GM19043 (cell line): Measurements from ENCODE around the gene KSR2.

ENCODE experiments used
- ATAC-seq: cut with Tn5 transposase; IDR thresholded peaks from one replicate; pipeline ENCODE4 v1.9.1; 2021; ENCODE audit warnings: low read depth; ENCODE audit not compliant: unreplicated experiment

KSR2 gene

GRCh38 chr12:117590999-117591398 lies 377.8 kb downstream of the KSR2 start:
- ATAC-seq, result no peak

- ATAC-seq, result no peak
These were observed 378.4 kb downstream of the KSR2 start for GRCh38 chr12:117590386-117590785.

GRCh38 chr12:117589021-117589420 lies 379.8 kb downstream of the KSR2 start:
- ATAC-seq, result no peak

GRCh38 chr12:117587631-117588287 lies 381.0 kb downstream of the KSR2 start:
- no peak for ATAC-seq

GRCh38 chr12:117583677-117584225 lies 385.0 kb downstream of the KSR2 start:
- no peak for ATAC-seq

GRCh38 chr12:117583092-117583491 lies 385.7 kb downstream of the KSR2 start:
- no peak for ATAC-seq

GRCh38 chr12:117582135-117582784 lies 386.5 kb downstream of the KSR2 start:
- ATAC-seq, result no peak

GRCh38 chr12:117580718-117581062 lies 388.1 kb downstream of the KSR2 start:
- no peak for ATAC-seq

GRCh38 chr12:117580015-117580717 lies 388.6 kb downstream of the KSR2 start:
- ATAC-seq, result no peak

- ATAC-seq, result no peak
These were observed 391.6 kb downstream of the KSR2 start for GRCh38 chr12:117577122-117577657.

- no peak for ATAC-seq
These were observed 392.7 kb downstream of the KSR2 start for GRCh38 chr12:117576053-117576452.

GRCh38 chr12:117574655-117575054 lies 394.1 kb downstream of the KSR2 start:
- no peak for ATAC-seq

GRCh38 chr12:117572755-117573154 lies 396.0 kb downstream of the KSR2 start:
- ATAC-seq, result no peak

GRCh38 chr12:117571321-117571720 lies 397.5 kb downstream of the KSR2 start:
- no peak for ATAC-seq

- no peak for ATAC-seq
These were observed 398.2 kb downstream of the KSR2 start for GRCh38 chr12:117570608-117571007.

- no peak for ATAC-seq
These were observed 401.1 kb downstream of the KSR2 start for GRCh38 chr12:117567644-117568216.

GRCh38 chr12:117564881-117565280 lies 403.9 kb downstream of the KSR2 start:
- no peak for ATAC-seq

GRCh38 chr12:117563706-117564105 lies 405.1 kb downstream of the KSR2 start:
- ATAC-seq, result no peak

GRCh38 chr12:117563007-117563406 lies 405.8 kb downstream of the KSR2 start:
- no peak for ATAC-seq

GRCh38 chr12:117561990-117562389 lies 406.8 kb downstream of the KSR2 start:
- ATAC-seq, result no peak

GRCh38 chr12:117559978-117560377 lies 408.8 kb downstream of the KSR2 start:
- ATAC-seq, result no peak
